Thyroid gland (tissue), 4 donors: ENCODE data around the gene FAM168A. TPM values are rescaled to one million over a fixed set of nuclear protein-coding genes. Genes with fewer than 3 reads are reported as not detected.
"Not testable (repeated sequence)": the region's sequence is repeated elsewhere in the genome, so short reads cannot be mapped to it uniquely, and the experiment has no call there.

Experiments
- DNase-seq, 2 donors: peaks; one replicate each; pipeline ENCODE4 v3.0.0-alpha.2; 2019
- H3K27ac ChIP-seq, 3 donors: fragments of 200-600 bp; sonication (generic); 1 replicate in 2 of 3; 2 replicates in 1 of 3; pipeline ENCODE4 v1.5.1; 2016 to 2019; ENCODE audit warnings: mild to moderate bottlenecking in 1 of 3, moderate library complexity in 1 of 3
- H3K27me3 ChIP-seq: fragments of 200-600 bp; sonication (generic); one replicate; pipeline ENCODE4 v1.5.1; 2019
- H3K36me3 ChIP-seq, 2 donors: fragments of 200-600 bp; sonication (generic); one replicate each; pipeline ENCODE4 v1.5.1; 2016 to 2019
- H3K4me1 ChIP-seq, 2 donors: fragments of 200-600 bp; sonication (generic); one replicate each; pipeline ENCODE4 v1.5.1; 2017 to 2019
- H3K4me3 ChIP-seq, 3 donors: fragments of 200-600 bp; sonication (generic); replicated peaks in 1 of 3; 1 replicate in 2 of 3; 2 replicates in 1 of 3; pipeline ENCODE4 v1.5.1; 2016; ENCODE audit warnings: mild to moderate bottlenecking in 1 of 3
- H3K9me3 ChIP-seq: fragments of 200-600 bp; sonication (generic); one replicate; pipeline ENCODE4 v1.5.1; 2017
- POLR2A ChIP-seq, 2 donors: fragments of 450-650 bp; IDR thresholded peaks; one replicate each; pipeline ENCODE4 v1.6.1; 2017; ENCODE audit warnings: antibody characterized with exemption in 2 of 2, mild to moderate bottlenecking in 2 of 2, moderate library complexity in 1 of 2
- WGBS, 2 donors: methylation state at CpG; one replicate each; pipeline ENCODE4 v1.1.5; 2017; 5-methylcytosine and 5-hydroxymethylcytosine counted together
- intact Hi-C: fragments of 100-400 bp; cut with DNase I; formaldehyde crosslinking; loops from one replicate; pipeline ENCODE4 v1.15.1; 2023
- total RNA-seq, 4 donors: library from RNA; depleted of rRNA; stranded (reverse); fragments of >200 nt; gene quantifications; one replicate each; pipeline ENCODE4 v1.2.3, GENCODE V29; 2016
- TF ChIP-seq, protein P1 (sequence below), 6 experiments: fragments of 200-600 bp in 3 of 6; fragments of 450-650 bp in 3 of 6; sonication (generic) in 3 of 6; IDR thresholded peaks; one replicate each; pipeline ENCODE4 v1.5.1; 2016 to 2019; ENCODE audit warnings: antibody characterized with exemption in 6 of 6, mild to moderate bottlenecking in 2 of 6, inconsistent platforms in 1 of 6, moderate library complexity in 1 of 6

The FAM168A gene
- total RNA-seq, 4 donors from 2014 or later: 32.7 to 51.0 (median 40.2) TPM

DNA sequence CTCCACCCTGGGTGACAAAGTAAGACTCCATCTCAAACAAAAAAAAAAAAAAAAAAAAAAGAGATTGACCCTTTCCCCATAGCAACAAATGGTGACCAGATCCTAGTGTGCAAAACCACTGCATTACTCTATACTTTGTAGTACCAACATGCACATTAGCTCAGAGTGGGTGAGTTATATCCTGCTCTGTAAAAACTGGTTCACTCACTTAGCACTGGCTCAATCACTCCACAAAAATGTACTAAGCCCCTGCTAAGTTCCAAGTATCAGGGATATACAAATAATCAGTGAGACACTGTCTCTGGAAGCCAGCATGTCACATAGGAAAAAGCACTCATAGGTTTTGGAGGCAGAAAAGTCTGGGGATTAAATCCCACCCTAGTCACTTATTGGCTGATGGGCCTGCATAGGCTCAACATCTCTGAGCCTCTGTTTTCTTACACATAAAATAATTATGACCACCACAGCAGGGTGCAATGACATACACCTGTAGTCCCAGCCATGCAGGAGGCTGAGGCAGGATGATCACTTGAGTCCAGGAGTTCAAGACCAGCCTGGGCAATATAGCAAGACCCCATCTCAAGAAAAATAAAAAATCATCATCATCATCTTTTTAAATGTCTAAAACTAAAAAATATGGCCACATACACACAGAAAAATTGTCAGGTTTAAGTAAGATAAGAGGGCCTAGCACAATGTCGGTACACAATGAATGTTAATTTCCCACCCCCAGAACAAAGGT lies 11.9 kb downstream of the FAM168A start:
- Histone ChIP-seq H3K4me1 (no peaks in the 10 kb centered on the region), H3K27ac (no peak overlapping the region), H3K36me3 (no peaks in the 10 kb centered on the region), H3K9me3 (no peaks in the 10 kb centered on the region), H3K4me3 (no peak overlapping the region), H3K27me3 (no peaks in the 10 kb centered on the region)
- 97 to 100% methylated on average over 1 of the region's 1 CpG for WGBS, 2 donors
- DNase-seq: no peak
- TF ChIP-seq, protein P1, sequence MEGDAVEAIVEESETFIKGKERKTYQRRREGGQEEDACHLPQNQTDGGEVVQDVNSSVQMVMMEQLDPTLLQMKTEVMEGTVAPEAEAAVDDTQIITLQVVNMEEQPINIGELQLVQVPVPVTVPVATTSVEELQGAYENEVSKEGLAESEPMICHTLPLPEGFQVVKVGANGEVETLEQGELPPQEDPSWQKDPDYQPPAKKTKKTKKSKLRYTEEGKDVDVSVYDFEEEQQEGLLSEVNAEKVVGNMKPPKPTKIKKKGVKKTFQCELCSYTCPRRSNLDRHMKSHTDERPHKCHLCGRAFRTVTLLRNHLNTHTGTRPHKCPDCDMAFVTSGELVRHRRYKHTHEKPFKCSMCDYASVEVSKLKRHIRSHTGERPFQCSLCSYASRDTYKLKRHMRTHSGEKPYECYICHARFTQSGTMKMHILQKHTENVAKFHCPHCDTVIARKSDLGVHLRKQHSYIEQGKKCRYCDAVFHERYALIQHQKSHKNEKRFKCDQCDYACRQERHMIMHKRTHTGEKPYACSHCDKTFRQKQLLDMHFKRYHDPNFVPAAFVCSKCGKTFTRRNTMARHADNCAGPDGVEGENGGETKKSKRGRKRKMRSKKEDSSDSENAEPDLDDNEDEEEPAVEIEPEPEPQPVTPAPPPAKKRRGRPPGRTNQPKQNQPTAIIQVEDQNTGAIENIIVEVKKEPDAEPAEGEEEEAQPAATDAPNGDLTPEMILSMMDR (IDR thresholded peaks at IDR 0.05): no peak
- intact Hi-C loops: no loop called here

DNA sequence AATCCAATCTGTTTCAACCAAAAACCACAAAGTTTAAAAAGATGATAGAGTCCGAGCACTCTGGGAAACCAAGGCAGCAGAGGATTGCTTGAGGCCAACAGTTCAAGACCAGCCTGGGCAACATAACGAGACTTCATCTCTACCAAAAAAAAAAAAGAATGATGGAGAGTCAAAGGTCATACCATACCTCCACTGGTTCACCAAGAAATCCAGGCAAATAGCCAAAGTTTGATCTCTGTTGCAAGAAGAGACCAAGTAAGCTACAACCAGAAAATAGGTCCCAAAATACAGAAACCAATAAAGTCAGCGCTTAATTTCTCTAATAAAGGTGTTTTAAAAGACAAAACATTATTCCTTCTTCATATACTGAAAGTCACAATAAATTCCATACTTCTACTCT lies 13.1 kb downstream of the FAM168A start:
- TF ChIP-seq, protein P1 (IDR thresholded peaks at IDR 0.05): no peak
- TF ChIP-seq POLR2A (IDR thresholded peaks at IDR 0.05): no peak
- DNase-seq: no peak
- intact Hi-C loops: no loop called here
- no peak overlapping the region for H3K27ac ChIP-seq
- H3K36me3 ChIP-seq: no peaks in the 10 kb centered on the region
- 95 to 100% methylated on average over 3 of the region's 3 CpGs for WGBS, 2 donors
- H3K4me1 ChIP-seq: peaks cover 0 to 3% of the 10 kb centered on the region in 2 donors
- no peaks in the 10 kb centered on the region for H3K9me3 ChIP-seq
- no peaks in the 10 kb centered on the region for H3K27me3 ChIP-seq
- no peak overlapping the region for H3K4me3 ChIP-seq

DNA sequence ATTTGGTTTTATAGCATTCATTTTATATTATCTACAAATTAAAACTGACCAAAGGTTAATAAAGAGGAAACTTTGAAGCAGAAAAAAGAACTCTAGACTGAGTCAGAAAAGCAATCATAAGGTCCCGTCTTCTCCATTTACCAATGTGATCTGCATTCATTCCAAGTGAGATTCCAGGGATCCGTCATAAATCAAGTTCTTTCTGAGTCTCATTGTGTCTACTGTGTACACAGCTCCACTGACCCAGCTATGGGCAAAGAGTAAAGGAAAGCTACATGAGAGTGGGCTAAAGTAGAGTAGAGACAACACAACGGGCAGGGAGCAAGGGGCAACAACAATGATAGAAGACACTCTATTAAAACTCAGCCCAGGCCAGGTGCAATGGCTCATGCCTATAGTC lies 15.3 kb downstream of the FAM168A start:
- no peak overlapping the region for H3K4me3 ChIP-seq
- H3K9me3 ChIP-seq: no peaks in the 10 kb centered on the region
- WGBS, 2 donors: 93 to 95% methylated on average over 3 of the region's 3 CpGs
- no peak overlapping the region for H3K27ac ChIP-seq
- no peak for DNase-seq
- H3K4me1 ChIP-seq: peaks cover 0 to 3% of the 10 kb centered on the region in 2 donors
- H3K36me3 ChIP-seq: no peaks in the 10 kb centered on the region
- TF ChIP-seq, protein P1 (IDR thresholded peaks at IDR 0.05): no peak
- intact Hi-C loops: no loop called here
- no peaks in the 10 kb centered on the region for H3K27me3 ChIP-seq

DNA sequence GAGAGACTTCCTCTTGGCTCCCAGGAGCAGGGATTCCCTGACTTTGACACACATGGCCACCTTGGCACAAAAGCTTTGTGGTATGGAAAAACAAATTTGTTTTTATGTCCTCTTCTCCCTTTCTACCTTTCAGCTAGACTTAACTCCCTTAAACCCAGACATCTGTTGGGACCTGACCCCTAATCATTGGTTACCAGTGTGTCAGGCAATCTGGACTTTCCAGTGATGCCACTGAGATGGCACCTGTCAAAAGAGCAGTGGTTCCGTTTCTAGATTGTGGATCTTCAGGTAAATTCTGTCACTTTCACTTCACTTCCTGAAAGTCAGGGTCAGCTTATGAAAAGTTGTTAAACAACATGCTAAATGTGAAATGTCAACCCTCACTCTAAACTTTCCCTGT lies 17.2 kb downstream of the FAM168A start:
- DNase-seq, H3K27ac ChIP-seq, H3K36me3 ChIP-seq, H3K9me3 ChIP-seq, H3K4me1 ChIP-seq, H3K27me3 ChIP-seq, H3K4me3 ChIP-seq, intact Hi-C loops: not testable (repeated sequence)
- WGBS, 2 donors: 90 to 95% methylated on average over 1 of the region's 1 CpG

DNA sequence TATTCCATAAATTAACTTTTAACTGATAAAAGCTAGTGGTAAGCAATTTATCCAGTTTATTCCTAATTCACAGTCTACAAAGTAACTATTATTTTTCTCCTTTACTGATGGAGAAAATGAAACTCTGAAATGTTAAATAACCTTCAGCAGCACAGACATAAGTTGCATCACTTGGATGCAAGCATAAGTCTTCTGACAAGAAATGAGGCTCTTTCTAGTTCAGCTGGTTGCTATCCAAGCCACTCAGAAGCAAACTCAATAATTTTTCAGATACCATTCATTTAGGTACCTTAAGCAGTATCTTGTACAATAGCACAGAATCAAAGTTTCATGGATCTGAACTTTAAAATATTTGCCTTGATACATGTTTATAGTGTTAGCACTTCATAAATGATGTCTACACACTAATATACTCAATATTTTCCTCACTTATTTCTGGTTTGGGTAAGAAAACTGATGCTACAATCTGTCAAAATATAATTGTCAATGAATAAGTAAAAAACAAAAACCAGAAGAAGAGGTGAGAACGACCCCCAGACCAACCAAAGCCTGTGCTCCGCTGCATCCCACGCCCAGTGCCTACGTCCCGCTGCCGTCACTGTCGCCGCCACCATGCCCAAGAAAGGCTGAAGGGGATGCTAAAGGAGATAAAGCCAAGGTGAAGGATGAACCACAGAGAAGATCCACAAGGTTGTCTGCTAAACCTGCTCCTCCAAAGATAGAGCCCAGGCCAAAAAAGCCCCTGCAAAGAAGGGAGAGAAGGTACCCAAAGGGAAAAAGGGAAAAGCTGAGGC lies 18.1 kb downstream of the FAM168A start:
- Histone ChIP-seq H3K9me3 (no peaks in the 10 kb centered on the region), H3K4me1 (peaks cover 0 to 3% of the 10 kb centered on the region in 2 donors), H3K27me3 (no peaks in the 10 kb centered on the region), H3K27ac (no peak overlapping the region), H3K36me3 (no peaks in the 10 kb centered on the region), H3K4me3 (no peak overlapping the region)
- TF ChIP-seq POLR2A (IDR thresholded peaks at IDR 0.05): no peak
- TF ChIP-seq, protein P1 (IDR thresholded peaks at IDR 0.05): no peak
- intact Hi-C loops: no loop called here
- no peak for DNase-seq
- 93% methylated on average over 8 of the region's 8 CpGs for WGBS, 2 donors
